RPMI8226 (cell line): ENCODE measurements around the gene VPS13A.

Source experiments
- DNase-seq: peaks from one replicate; pipeline ENCODE4 v3.0.0-alpha.2; 2015

Gene VPS13A

DNA sequence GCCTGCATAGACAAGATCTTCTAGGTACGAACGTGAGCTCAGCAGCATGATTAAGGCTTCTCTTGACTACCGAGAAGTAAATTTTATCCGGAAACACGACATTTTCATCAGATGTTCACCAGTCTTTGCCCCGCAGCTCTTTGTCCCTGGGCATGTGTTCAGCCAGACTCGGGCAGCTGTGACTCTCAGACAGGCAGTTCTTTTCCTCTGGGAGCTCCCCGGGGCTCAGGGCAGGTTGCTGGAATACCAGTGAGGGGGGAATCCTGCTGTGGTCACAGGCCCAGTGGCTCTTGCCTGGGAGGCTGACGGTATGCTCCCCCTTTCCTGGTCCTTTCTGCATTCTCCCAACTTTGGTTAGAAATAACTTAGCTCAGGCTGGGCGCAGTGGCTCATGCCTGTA, 284.7 kb downstream of the VPS13A start:
- no peak for DNase-seq

DNA sequence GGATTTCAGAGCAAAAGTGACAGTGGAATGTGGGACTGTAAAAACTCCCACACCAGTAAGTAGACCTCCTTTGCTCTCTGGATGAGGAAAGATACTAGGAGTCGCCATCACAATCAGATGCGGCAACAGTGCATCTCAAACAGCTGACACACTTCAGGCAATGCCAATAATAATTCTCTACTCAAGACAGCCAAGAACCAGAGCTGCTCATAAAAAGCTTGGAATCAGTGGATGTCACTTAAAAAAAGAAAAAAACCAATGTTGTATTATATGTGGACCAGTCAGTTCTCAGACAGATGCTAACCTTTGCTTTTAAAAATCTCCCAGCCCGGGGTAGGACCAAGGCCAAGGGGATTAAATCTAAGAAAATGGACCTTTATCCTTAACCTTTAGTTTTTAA, 285.8 kb downstream of the VPS13A start:
- no peak for DNase-seq

DNA sequence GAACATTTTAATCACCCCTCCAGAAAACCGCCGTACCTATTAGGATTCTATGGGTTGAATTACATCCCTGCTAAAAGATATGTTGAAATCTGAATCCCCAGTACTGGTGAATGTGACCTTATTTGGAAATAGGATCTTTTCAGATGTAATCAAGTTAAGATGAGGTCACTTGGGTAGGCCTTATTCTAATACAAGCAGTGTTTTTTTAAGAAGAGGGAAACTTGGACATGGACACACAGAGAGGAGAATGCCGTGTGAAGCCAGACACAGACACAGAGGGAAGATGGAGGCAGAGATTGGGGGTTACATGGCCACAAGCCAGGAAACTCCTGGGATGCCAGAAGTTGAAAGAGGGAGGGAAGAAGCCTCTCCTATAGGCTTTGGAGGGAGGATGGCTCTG, 287.3 kb downstream of the VPS13A start:
- no peak for DNase-seq

DNA sequence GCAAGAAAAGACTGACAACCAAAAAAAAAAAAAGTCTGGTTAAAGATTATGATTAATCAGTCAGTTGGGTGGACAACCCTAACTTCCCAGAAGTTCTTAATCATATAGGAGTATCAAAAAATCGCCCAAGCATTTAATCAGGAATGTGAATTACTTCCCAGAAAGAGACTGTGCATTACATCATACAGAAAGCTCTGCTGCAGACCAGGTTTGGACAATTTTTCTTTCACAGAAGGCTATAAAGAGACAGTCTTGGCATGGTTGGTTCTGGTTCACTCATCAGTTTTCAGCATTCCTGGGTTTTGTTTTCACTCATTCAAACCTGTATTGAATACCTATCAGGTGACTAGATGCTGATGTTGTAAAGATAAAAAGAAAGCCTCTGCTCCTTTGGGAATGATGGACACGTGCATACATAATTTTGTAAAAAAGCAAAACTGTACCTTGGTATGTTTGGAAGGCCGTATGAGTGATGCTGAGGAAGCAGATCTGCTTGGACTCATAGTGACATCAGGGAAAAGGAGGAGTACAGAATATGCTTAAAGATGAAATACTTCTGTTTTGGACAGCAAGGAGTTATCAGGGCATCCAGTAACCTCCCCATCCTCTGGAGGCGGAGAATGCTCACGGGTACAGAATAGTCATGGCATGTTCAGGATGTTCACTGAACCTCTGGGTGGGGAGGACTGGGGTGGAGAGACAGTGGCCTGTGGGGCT, 292.3 kb downstream of the VPS13A start:
- DNase-seq = no peak
